ENCODE results near the gene HMX2. TPM values are rescaled to one million over a fixed set of nuclear protein-coding genes. Genes with fewer than 3 reads are reported as not detected.

Gene HMX2
- polyA plus RNA-seq, 1 donor from 2014 or later, result not detected

DNA sequence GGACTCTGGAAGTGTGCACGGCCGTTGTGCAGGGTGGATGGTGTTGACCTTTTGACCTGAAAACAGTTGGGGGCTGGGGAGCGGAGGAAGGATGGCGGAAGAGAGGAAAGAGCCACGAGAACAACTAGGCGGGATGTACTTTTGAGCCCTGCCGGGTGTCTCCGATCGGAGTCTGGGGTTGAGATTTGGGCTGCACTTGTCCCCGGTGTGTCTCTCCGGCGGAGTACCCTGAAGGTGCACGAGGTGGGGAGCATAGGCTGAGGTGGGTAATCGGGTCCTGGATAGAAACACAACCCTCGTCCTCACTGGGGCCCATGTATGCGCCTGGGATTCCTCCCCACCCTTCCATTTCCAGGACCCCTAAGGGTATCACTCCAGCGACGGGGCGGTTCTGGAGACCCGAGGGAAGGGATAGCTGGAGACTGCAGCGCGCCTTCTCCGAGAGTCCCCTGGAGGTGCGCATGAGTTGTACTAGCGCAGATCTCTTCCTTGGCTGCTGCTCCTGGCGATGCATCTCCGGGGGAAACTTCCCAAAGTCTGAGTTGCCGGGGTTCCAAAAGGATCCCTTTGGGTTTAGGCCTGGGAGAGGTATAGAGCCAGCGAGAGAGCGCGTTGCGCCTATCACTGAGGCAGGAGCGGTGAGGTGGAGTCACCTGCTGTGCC lies 4.6 kb upstream of the HMX2 start:
- Histone ChIP-seq H2AFZ (ENCODE audit: low read depth, low read length) (no peak overlapping the region), H3K27ac (ENCODE audit: low read length) (no peak overlapping the region), H3K9ac (ENCODE audit: low read length) (no peak overlapping the region), H3K27me3 (ENCODE audit: insufficient read depth, low read depth, low read length) (peaks cover 100% of the 10 kb centered on the region), H3K4me2 (ENCODE audit: low read length) (no peak overlapping the region), H3K9me2 (ENCODE audit: insufficient read depth, low read length) (no peaks in the 10 kb centered on the region), H3K4me3 (ENCODE audit: low read length) (no peak overlapping the region), H4K20me1 (ENCODE audit: insufficient read depth) (no peaks in the 10 kb centered on the region), H3K36me3 (ENCODE audit: insufficient read depth, low read length) (no peaks in the 10 kb centered on the region), H3F3A (ENCODE audit: insufficient read depth, low read length, poor library complexity, severe bottlenecking) (no peaks in the 10 kb centered on the region), H3K9me3 (ENCODE audit: low read length) (no peaks in the 10 kb centered on the region), H3K79me2 (replicated peaks; ENCODE audit: insufficient read depth, low read length) (no peaks in the 10 kb centered on the region)
- peak; percentile 96 for TF ChIP-seq EZH2 (IDR thresholded peaks at IDR 0.05; ENCODE audit: borderline replicate concordance, insufficient read depth, low read length, poor library complexity, severe bottlenecking)
- no peak for TF ChIP-seq TAF1 (IDR thresholded peaks at IDR 0.05; ENCODE audit: low read depth)
- TF ChIP-seq RAD21 (conservative IDR thresholded peaks at IDR 0.05), result no peak
- TF ChIP-seq EP300 (conservative IDR thresholded peaks at IDR 0.05; ENCODE audit: poor library complexity, severe bottlenecking), result no peak

DNA sequence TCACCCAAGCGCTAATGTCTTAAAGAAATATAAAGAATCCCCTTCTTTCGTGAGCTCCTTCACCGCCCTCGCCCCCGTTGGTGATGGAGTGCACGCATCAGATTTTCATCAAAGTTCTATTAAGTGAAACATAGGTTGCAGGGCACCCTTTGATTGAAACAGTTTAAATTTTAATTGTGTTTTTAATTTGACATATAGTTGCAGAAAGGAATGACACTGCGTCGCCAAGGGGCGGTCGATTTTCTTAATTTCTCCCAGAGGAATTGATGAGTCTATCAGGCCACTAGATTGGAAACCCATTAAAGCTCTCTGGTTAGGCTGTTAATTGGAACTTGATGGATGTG lies 4.1 kb upstream of the HMX2 start:
- H3K27ac ChIP-seq (ENCODE audit: low read length), result no peak overlapping the region
- TF ChIP-seq EZH2 (IDR thresholded peaks at IDR 0.05; ENCODE audit: borderline replicate concordance, insufficient read depth, low read length, poor library complexity, severe bottlenecking) (peak; percentile 65), MXI1 (conservative IDR thresholded peaks at IDR 0.05; ENCODE audit: poor library complexity, severe bottlenecking) (no peak)
- no peaks in the 10 kb centered on the region for H3K79me2 ChIP-seq (replicated peaks; ENCODE audit: insufficient read depth, low read length)
- no peaks in the 10 kb centered on the region for H3K9me3 ChIP-seq (ENCODE audit: low read length)
- no peaks in the 10 kb centered on the region for H3F3A ChIP-seq (ENCODE audit: insufficient read depth, low read length, poor library complexity, severe bottlenecking)
- no peak overlapping the region for H3K4me3 ChIP-seq (ENCODE audit: low read length)
- H3K36me3 ChIP-seq (ENCODE audit: insufficient read depth, low read length), result no peaks in the 10 kb centered on the region
- no peak overlapping the region for H2AFZ ChIP-seq (ENCODE audit: low read depth, low read length)
- H3K27me3 ChIP-seq (ENCODE audit: insufficient read depth, low read depth, low read length), result peaks cover 100% of the 10 kb centered on the region
- no peak overlapping the region for H3K4me2 ChIP-seq (ENCODE audit: low read length)
- H3K9me2 ChIP-seq (ENCODE audit: insufficient read depth, low read length), result no peaks in the 10 kb centered on the region
- H4K20me1 ChIP-seq (ENCODE audit: insufficient read depth), result no peaks in the 10 kb centered on the region
- H3K9ac ChIP-seq (ENCODE audit: low read length), result no peak overlapping the region

DNA sequence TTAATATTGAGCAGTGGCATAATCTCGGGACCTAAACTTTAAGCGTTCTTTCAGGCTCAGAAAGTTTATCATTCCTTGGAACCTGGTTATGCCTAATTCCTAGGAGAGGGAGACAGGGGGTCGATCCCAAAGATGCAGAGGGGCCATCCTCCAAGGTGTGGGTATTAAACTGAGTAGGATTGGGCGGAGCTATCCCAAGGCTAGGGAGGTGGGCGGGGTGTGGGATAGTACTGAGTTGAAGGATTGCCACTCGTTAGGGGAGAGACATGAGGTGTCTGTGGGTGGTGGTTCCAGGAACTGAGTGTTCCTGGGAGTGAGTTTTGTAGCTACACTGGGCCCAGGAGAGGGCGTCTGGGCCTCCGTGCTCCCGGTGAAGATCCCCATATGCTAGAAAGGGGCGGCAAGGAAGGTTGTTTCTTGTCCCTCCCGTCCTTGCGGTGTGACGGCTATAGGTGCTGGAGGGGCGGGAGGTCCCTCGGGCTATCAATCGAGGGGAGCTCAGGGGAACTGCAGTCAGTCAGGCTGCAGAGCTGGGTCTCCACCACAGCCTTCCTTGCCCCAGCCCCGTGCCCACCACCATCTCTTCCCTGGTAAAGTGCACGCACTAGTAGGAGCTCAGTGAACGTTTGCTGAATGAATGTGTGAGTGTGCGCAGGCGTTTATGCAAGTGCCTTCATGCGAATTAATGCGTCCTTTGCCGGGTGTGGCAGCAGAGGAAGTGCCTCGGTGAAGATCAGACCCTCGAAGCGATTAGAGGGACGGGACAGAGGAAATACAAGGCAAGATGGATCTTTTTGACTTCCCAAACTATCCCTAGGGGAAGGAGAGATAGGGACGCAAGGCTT lies 3.0 kb upstream of the HMX2 start:
- H3K4me2 ChIP-seq (ENCODE audit: low read length), result no peak overlapping the region

More for the DNA sequence above, 3.0 kb upstream of the HMX2 start:
- Histone ChIP-seq H3K9me2 (ENCODE audit: insufficient read depth, low read length) (no peaks in the 10 kb centered on the region), H3K36me3 (ENCODE audit: insufficient read depth, low read length) (no peaks in the 10 kb centered on the region), H3K79me2 (replicated peaks; ENCODE audit: insufficient read depth, low read length) (no peaks in the 10 kb centered on the region), H3F3A (ENCODE audit: insufficient read depth, low read length, poor library complexity, severe bottlenecking) (no peaks in the 10 kb centered on the region), H3K9me3 (ENCODE audit: low read length) (no peaks in the 10 kb centered on the region), H4K20me1 (ENCODE audit: insufficient read depth) (no peaks in the 10 kb centered on the region), H3K4me3 (ENCODE audit: low read length) (no peak overlapping the region), H2AFZ (ENCODE audit: low read depth, low read length) (no peak overlapping the region), H3K9ac (ENCODE audit: low read length) (no peak overlapping the region), H3K27ac (ENCODE audit: low read length) (no peak overlapping the region), H3K27me3 (ENCODE audit: insufficient read depth, low read depth, low read length) (peaks cover 100% of the 10 kb centered on the region)
- TF ChIP-seq MXI1 (conservative IDR thresholded peaks at IDR 0.05; ENCODE audit: poor library complexity, severe bottlenecking), result no peak
- TF ChIP-seq, protein P1, sequence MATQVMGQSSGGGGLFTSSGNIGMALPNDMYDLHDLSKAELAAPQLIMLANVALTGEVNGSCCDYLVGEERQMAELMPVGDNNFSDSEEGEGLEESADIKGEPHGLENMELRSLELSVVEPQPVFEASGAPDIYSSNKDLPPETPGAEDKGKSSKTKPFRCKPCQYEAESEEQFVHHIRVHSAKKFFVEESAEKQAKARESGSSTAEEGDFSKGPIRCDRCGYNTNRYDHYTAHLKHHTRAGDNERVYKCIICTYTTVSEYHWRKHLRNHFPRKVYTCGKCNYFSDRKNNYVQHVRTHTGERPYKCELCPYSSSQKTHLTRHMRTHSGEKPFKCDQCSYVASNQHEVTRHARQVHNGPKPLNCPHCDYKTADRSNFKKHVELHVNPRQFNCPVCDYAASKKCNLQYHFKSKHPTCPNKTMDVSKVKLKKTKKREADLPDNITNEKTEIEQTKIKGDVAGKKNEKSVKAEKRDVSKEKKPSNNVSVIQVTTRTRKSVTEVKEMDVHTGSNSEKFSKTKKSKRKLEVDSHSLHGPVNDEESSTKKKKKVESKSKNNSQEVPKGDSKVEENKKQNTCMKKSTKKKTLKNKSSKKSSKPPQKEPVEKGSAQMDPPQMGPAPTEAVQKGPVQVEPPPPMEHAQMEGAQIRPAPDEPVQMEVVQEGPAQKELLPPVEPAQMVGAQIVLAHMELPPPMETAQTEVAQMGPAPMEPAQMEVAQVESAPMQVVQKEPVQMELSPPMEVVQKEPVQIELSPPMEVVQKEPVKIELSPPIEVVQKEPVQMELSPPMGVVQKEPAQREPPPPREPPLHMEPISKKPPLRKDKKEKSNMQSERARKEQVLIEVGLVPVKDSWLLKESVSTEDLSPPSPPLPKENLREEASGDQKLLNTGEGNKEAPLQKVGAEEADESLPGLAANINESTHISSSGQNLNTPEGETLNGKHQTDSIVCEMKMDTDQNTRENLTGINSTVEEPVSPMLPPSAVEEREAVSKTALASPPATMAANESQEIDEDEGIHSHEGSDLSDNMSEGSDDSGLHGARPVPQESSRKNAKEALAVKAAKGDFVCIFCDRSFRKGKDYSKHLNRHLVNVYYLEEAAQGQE (IDR thresholded peaks at IDR 0.05; ENCODE audit: borderline replicate concordance), result no peak
- TF ChIP-seq POLR2AphosphoS5 (IDR thresholded peaks at IDR 0.05), result no peak
- TF ChIP-seq, protein P2, sequence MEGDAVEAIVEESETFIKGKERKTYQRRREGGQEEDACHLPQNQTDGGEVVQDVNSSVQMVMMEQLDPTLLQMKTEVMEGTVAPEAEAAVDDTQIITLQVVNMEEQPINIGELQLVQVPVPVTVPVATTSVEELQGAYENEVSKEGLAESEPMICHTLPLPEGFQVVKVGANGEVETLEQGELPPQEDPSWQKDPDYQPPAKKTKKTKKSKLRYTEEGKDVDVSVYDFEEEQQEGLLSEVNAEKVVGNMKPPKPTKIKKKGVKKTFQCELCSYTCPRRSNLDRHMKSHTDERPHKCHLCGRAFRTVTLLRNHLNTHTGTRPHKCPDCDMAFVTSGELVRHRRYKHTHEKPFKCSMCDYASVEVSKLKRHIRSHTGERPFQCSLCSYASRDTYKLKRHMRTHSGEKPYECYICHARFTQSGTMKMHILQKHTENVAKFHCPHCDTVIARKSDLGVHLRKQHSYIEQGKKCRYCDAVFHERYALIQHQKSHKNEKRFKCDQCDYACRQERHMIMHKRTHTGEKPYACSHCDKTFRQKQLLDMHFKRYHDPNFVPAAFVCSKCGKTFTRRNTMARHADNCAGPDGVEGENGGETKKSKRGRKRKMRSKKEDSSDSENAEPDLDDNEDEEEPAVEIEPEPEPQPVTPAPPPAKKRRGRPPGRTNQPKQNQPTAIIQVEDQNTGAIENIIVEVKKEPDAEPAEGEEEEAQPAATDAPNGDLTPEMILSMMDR (IDR thresholded peaks at IDR 0.05; ENCODE audit: poor library complexity, severe bottlenecking), result no peak
- TF ChIP-seq SMC3 (conservative IDR thresholded peaks at IDR 0.05; ENCODE audit: poor library complexity), result peak; percentile 51
- TF ChIP-seq EP300 (conservative IDR thresholded peaks at IDR 0.05; ENCODE audit: poor library complexity, severe bottlenecking), result no peak

Data from neural cell (in vitro differentiated cells).